T-cell (primary cell): ENCODE data around the gene LY6G6F. TPM values are rescaled to one million over a fixed set of nuclear protein-coding genes. Genes with fewer than 3 reads are reported as not detected.

Experiments used
- ATAC-seq, 4 experiments: fragments of 200-7000 bp in 3 of 4; fragments of 150-1000 bp in 1 of 4; cut with Tn5 transposase; replicated peaks in 1 of 4; 1 replicate in 3 of 4; 2 replicates in 1 of 4; pipeline ENCODE4 v1.10.0; 2021; ENCODE audit warnings: moderate library complexity in 3 of 4, mild to moderate bottlenecking in 2 of 4, moderate number of reproducible peaks in 1 of 4
- CTCF ChIA-PET, 2 donors: fragments of 300-600 bp; sonication (Branson Sonifier 250); formaldehyde crosslinking; loops; one replicate each; lab custom pipeline; 2022; ENCODE audit warnings: antibody characterized with exemption in 2 of 2; lab: Charles Lee
- POLR2A ChIA-PET, 2 donors: fragments of 300-600 bp; sonication (Branson Sonifier 250); formaldehyde crosslinking; loops; one replicate each; lab custom pipeline; 2022; ENCODE audit warnings: antibody characterized with exemption in 2 of 2; lab: Charles Lee
- DNase-seq, 35 experiments: peaks; one replicate each; pipeline versions ENCODE4 v3.0.0 to v3.0.0-alpha.2; 2013 to 2023
- H3K27ac ChIP-seq: one replicate; pipeline ENCODE4 v1.5.1; 2013; ENCODE audit warnings: low read length
- H3K27me3 ChIP-seq, 2 experiments: replicated peaks in 1 of 2; 1 replicate in 1 of 2; 2 replicates in 1 of 2; pipeline versions ENCODE4 v1.6.1 to v1.7.0; 2013; ENCODE audit warnings: low read length in 1 of 2, mixed read lengths in 1 of 2; ENCODE audit not compliant: control insufficient read depth in 2 of 2, insufficient read depth in 2 of 2; ENCODE audit errors: extremely low read depth in 1 of 2
- H3K36me3 ChIP-seq, 2 donors: 1 replicate in 1 of 2; 2 replicates in 1 of 2; pipeline versions ENCODE4 v1.6.1 to v1.7.0; 2013; ENCODE audit warnings: low read length in 1 of 2; ENCODE audit not compliant: control insufficient read depth in 2 of 2, insufficient read depth in 1 of 2; ENCODE audit errors: extremely low read depth in 1 of 2
- H3K4me1 ChIP-seq, 2 experiments: 1 replicate in 1 of 2; 2 replicates in 1 of 2; pipeline versions ENCODE4 v1.6.1 to v1.7.0; 2013; ENCODE audit warnings: low read length in 2 of 2, mixed read lengths in 1 of 2; ENCODE audit not compliant: insufficient read depth in 2 of 2, control insufficient read depth in 1 of 2; ENCODE audit errors: extremely low read depth in 1 of 2
- H3K4me3 ChIP-seq, 2 donors: 1 replicate in 1 of 2; 2 replicates in 1 of 2; pipeline versions ENCODE4 v1.5.1 to v1.7.0; 2013; ENCODE audit warnings: mild to moderate bottlenecking in 2 of 2, low read length in 1 of 2, moderate library complexity in 1 of 2; ENCODE audit not compliant: control insufficient read depth in 1 of 2; ENCODE audit errors: extremely low read depth in 1 of 2
- H3K9me3 ChIP-seq: 2 replicates; pipeline ENCODE4 v1.7.0; 2013
- H3K27ac Mint-ChIP-seq, 2 donors: one replicate each; pipeline ENCODE4 v1.8.0; 2020 to 2021; ENCODE audit warnings: mild to moderate bottlenecking in 2 of 2, mixed read lengths in 2 of 2
- H3K27me3 Mint-ChIP-seq, 2 donors: one replicate each; pipeline ENCODE4 v1.8.0; 2021 to 2022; ENCODE audit warnings: mixed read lengths in 2 of 2
- H3K36me3 Mint-ChIP-seq: one replicate; pipeline ENCODE4 v1.8.0; 2021; ENCODE audit warnings: mixed read lengths
- H3K4me1 Mint-ChIP-seq, 3 donors: one replicate each; pipeline ENCODE4 v1.8.0; 2020 to 2022; ENCODE audit warnings: mixed read lengths in 3 of 3, mild to moderate bottlenecking in 1 of 3
- H3K4me3 Mint-ChIP-seq, 3 donors: one replicate each; pipeline ENCODE4 v1.8.0; 2020 to 2022; ENCODE audit warnings: mild to moderate bottlenecking in 3 of 3, mixed read lengths in 3 of 3, moderate library complexity in 3 of 3
- H3K9me3 Mint-ChIP-seq, 3 donors: one replicate each; pipeline ENCODE4 v1.8.0; 2020 to 2022; ENCODE audit warnings: mixed read lengths in 3 of 3
- WGBS: methylation state at CpG from one replicate; pipeline ENCODE4 v1.1.5; 2013; ENCODE audit warnings: missing lambda C conversion rate; ENCODE audit not compliant: insufficient coverage; 5-methylcytosine and 5-hydroxymethylcytosine counted together
- total RNA-seq, 35 experiments: library from RNA in 6 of 35; stranded (reverse) in 6 of 35; fragments of 120-200 nt in 1 of 35; gene quantifications; one replicate each; pipeline versions ENCODE4 v1.2.1 to v1.2.4 and lab custom pipeline; 2013 to 2026

The LY6G6F gene
- total RNA-seq, 5 donors from 2014 or later (not counting 1 experiment from before 2014, with no cell fraction given) = not detected

DNA sequence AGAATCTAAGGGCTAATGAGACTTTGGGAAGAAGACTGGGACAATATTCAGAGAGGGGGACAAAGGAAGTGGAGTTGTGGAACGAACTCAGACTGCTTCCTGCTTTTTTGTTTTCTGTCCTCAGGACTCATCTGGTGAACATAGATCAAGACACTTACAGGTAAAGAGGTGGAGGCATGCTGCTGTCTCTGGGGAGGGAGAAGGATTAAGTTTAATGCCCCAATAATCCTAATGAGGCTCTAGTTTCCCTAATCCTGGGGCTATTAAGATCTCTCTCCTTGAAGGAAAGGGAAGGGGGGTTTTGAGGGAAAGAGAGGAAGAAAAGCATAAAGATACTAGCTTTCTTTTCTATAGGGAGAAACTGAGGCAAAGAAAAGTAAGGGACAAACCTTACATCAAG, 37.8 kb downstream of the LY6G6F start:
- DNase-seq (no peak), ATAC-seq (no peak)
- H3K4me1 Mint-ChIP-seq = peaks cover 12 to 18% (median 14%) of the 10 kb centered on the region in 3 donors
- H3K36me3 ChIP-seq = peaks cover 0 to 3% of the 10 kb centered on the region in 2 donors
- H3K27me3 Mint-ChIP-seq = no peaks in the 10 kb centered on the region
- H3K9me3 Mint-ChIP-seq = no peaks in the 10 kb centered on the region
- POLR2A ChIA-PET = no interaction called here
- H3K9me3 ChIP-seq = no peaks in the 10 kb centered on the region
- CTCF ChIA-PET = no interaction called here
- H3K4me3 ChIP-seq = no peak overlapping the region
- H3K36me3 Mint-ChIP-seq = peaks cover 13% of the 10 kb centered on the region
- peaks cover 3 to 14% of the 10 kb centered on the region in 2 experiments for H3K4me1 ChIP-seq
- 40% methylated on average over 1 of the region's 1 CpG for WGBS
- no peak overlapping the region for H3K27ac ChIP-seq
- H3K4me3 Mint-ChIP-seq = no peak overlapping the region
- no peak overlapping the region for H3K27ac Mint-ChIP-seq
- no peaks in the 10 kb centered on the region for H3K27me3 ChIP-seq

DNA sequence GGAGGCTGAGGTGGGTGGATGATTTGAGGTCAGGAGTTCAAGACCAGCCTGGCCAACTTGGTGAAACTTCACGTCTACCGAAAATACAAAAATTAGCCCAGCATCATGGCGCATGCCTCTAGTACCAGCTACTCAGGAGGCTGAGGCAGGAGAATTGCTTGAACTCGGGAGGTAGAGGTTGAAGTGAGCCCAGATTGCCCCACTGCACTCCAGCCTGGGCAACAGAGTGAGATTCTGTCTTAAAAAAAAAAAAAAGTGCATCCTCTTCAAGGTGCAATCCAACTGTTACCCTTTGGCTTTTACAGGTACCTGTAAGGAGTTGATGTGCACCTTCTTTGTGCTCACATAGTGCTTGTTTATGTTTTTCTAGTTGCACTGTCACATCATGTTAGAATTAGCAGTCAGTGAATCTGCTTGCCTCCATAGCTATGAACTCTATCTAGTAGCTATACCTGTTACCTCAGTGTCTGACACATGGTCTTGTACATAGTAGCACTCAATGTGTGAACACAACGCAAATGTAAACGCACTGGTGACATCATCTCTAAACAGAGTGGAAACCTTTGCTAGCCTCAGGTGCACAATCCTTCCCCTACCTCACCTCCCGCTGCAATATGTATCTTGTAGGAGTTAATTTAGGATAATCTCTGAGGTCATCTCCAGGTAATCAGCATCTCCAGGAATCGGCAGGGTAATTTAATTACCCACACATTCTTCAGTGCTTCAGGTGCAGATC, 42.8 kb downstream of the LY6G6F start:
- CTCF ChIA-PET = no interaction called here

DNA sequence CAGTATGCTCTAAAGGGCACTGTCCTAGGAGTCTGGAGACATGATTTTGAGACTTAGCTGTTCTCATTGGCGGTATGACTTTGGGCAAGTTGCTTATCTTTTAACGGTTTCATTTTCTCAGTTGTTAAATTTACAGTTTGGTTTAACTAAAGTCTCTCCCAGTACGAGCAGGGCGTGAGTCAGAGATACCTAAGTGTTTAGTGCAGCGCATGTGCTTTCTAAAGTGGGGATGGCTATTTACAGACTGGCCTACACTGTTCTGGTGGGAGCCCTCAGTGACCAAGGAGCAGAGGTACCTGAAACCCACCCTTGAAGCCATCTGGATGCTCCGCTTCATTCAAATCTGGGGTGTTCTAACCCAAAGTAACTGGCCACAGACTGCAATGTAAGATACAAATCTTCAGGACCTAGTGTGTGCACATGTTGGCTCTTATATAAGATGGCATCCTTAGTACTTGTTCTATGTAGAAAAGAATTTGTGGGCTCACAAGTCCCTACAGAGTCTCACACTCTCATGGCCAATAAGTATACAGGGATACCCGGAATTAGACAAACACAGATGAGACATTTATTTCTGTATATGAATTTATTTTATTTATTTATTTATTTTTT, 43.9 kb downstream of the LY6G6F start:
- H3K4me1 Mint-ChIP-seq = no peaks in the 10 kb centered on the region
- Histone ChIP-seq H3K4me1 (no peaks in the 10 kb centered on the region), H3K36me3 (peaks cover 0 to 3% of the 10 kb centered on the region in 2 donors), H3K9me3 (no peaks in the 10 kb centered on the region), H3K27me3 (no peaks in the 10 kb centered on the region), H3K4me3 (no peak overlapping the region), H3K27ac (no peak overlapping the region)
- 95% methylated on average over 5 of the region's 7 CpGs for WGBS
- ChIA-PET CTCF (no interaction called here), POLR2A (no interaction called here)
- DNase-seq (no peak), ATAC-seq (no peak)
- no peaks in the 10 kb centered on the region for H3K9me3 Mint-ChIP-seq
- no peak overlapping the region for H3K27ac Mint-ChIP-seq
- no peaks in the 10 kb centered on the region for H3K36me3 Mint-ChIP-seq
- no peaks in the 10 kb centered on the region for H3K27me3 Mint-ChIP-seq
- H3K4me3 Mint-ChIP-seq = no peak overlapping the region

More for the DNA sequence above, 42.8 kb downstream of the LY6G6F start:
- H3K36me3 ChIP-seq = peaks cover 0 to 3% of the 10 kb centered on the region in 2 donors
- Mint-ChIP-seq H3K36me3 (no peaks in the 10 kb centered on the region), H3K4me3 (no peak overlapping the region), H3K27me3 (no peaks in the 10 kb centered on the region), H3K9me3 (no peaks in the 10 kb centered on the region), H3K27ac (no peak overlapping the region), H3K4me1 (no peaks in the 10 kb centered on the region)
- no peak overlapping the region for H3K4me3 ChIP-seq
- no peaks in the 10 kb centered on the region for H3K27me3 ChIP-seq
- no peak for DNase-seq
- 100% methylated on average over 2 of the region's 8 CpGs for WGBS
- no peak for ATAC-seq
- no peaks in the 10 kb centered on the region for H3K9me3 ChIP-seq
- no peak overlapping the region for H3K27ac ChIP-seq
- no peaks in the 10 kb centered on the region for H3K4me1 ChIP-seq
- POLR2A ChIA-PET = interaction anchor here in 1 of 2 donors (0.6 kb wide), 1 partner anchor 118 kb away, joined by 3 read pairs; no protein-coding TSS in a partner anchor

DNA sequence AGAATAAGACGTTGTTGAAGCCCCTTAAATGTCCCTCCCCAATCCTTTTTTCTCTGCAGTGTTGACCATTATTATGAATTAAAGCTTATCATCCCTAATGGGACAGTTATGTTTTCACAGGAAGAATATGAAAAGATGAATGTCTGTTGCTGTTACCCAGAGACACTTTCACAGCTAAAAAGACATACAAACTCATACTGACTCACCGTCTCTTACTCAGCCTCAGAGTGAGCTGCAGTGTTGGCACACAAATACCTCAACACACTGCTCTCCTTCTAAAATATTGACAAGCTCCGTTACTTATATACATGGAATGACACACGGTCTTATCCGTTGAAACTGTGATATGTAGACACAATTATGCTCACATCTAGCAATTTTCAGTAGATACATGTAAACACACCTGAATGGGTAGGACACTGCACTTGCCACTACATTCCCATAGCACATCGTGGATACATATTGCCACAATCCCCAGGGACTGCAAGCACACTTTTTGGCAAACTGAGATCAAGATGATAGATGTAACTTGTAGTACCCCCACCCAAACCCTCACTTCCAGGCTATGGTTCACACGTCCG, 46.2 kb downstream of the LY6G6F start:
- H3K4me1 Mint-ChIP-seq = no peaks in the 10 kb centered on the region
- no peaks in the 10 kb centered on the region for H3K27me3 ChIP-seq
- H3K27ac Mint-ChIP-seq = no peak overlapping the region
- DNase-seq (no peak), ATAC-seq (no peak)
- no peak overlapping the region for H3K4me3 Mint-ChIP-seq
- no peak overlapping the region for H3K27ac ChIP-seq
- H3K27me3 Mint-ChIP-seq = no peaks in the 10 kb centered on the region
- no peaks in the 10 kb centered on the region for H3K36me3 ChIP-seq
- H3K4me3 ChIP-seq = no peak overlapping the region
- H3K9me3 Mint-ChIP-seq = no peaks in the 10 kb centered on the region
- POLR2A ChIA-PET = interaction anchor here in 1 of 2 donors (0.6 to 0.7 kb wide), 2 partner anchors 32 to 941 kb away, joined by 3 to 8 read pairs; no protein-coding TSS in a partner anchor
- WGBS = 97% methylated on average over 4 of the region's 8 CpGs
- H3K36me3 Mint-ChIP-seq = no peaks in the 10 kb centered on the region
- CTCF ChIA-PET = interaction anchor here in 1 of 2 donors (1.1 kb wide), 1 partner anchor 17 kb away, joined by 3 read pairs; no protein-coding TSS in a partner anchor
- H3K9me3 ChIP-seq = no peaks in the 10 kb centered on the region
- H3K4me1 ChIP-seq = no peaks in the 10 kb centered on the region

DNA sequence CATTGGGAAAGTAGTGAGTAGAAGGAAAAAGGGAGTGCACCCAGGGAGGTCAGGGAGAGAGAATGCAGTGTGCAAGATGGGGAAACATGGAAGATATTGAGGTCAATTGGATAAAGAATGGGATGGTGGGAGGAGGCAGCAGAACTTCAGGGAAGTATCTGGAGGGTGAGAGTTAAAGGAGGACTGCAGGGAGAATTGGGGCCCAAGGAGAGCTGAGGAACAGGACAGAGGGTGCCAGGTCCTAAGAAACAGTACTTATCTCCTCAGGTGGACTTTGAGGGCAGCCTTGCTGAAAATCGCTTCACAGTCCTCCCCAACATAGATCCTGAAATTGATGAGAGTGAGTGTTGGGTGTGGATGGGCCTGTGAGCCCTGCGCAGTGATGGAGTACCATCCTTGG, 51.6 kb downstream of the LY6G6F start:
- Histone ChIP-seq H3K27ac (no peak overlapping the region), H3K9me3 (no peaks in the 10 kb centered on the region), H3K4me3 (no peak overlapping the region), H3K4me1 (no peaks in the 10 kb centered on the region), H3K27me3 (no peaks in the 10 kb centered on the region), H3K36me3 (no peaks in the 10 kb centered on the region)
- H3K27ac Mint-ChIP-seq = no peak overlapping the region
- POLR2A ChIA-PET = no interaction called here
- no peaks in the 10 kb centered on the region for H3K9me3 Mint-ChIP-seq
- DNase-seq = no peak
- H3K36me3 Mint-ChIP-seq = peaks cover 28% of the 10 kb centered on the region
- H3K4me1 Mint-ChIP-seq = peaks cover 0 to 9% (median 0%) of the 10 kb centered on the region in 3 donors
- no peak for ATAC-seq
- no peaks in the 10 kb centered on the region for H3K27me3 Mint-ChIP-seq
- H3K4me3 Mint-ChIP-seq = no peak overlapping the region
- CTCF ChIA-PET = no interaction called here
- 100% methylated on average over 1 of the region's 2 CpGs for WGBS
